ENCODE measurements around the gene NT5C2.
"Not testable (repeated sequence)": the region's sequence is repeated elsewhere in the genome, so short reads cannot be mapped to it uniquely, and the experiment has no call there.

The NT5C2 gene

DNA sequence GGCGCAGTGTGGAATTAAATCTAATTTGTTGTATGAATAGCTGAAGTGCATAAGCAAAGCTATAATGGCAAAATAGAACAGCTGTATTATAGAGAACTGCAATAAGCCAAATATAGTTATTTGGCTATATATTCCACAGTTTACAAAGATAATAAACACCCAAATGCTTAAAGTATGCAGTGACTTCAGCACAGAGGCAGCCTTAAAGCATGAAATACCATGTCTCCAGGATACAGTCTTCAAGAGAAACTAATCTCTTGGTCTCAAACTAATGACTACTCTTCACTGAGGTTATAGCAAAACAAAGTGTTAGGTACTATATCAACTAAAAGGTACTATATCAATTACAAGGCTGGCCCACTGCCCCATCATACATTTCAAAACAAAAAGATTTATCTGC, 48.0 kb downstream of the NT5C2 start:
- H3K36me3 ChIP-seq (replicated peaks) = peaks cover 6% of the 10 kb centered on the region
- H3K27ac ChIP-seq = peak overlapping the region; percentile 17
- in situ Hi-C loops (cut with HindIII; ENCODE audit: low pct_ligation_motif_present, low sequenced_read_pairs) = no loop called here
- TF ChIP-seq, protein P1, sequence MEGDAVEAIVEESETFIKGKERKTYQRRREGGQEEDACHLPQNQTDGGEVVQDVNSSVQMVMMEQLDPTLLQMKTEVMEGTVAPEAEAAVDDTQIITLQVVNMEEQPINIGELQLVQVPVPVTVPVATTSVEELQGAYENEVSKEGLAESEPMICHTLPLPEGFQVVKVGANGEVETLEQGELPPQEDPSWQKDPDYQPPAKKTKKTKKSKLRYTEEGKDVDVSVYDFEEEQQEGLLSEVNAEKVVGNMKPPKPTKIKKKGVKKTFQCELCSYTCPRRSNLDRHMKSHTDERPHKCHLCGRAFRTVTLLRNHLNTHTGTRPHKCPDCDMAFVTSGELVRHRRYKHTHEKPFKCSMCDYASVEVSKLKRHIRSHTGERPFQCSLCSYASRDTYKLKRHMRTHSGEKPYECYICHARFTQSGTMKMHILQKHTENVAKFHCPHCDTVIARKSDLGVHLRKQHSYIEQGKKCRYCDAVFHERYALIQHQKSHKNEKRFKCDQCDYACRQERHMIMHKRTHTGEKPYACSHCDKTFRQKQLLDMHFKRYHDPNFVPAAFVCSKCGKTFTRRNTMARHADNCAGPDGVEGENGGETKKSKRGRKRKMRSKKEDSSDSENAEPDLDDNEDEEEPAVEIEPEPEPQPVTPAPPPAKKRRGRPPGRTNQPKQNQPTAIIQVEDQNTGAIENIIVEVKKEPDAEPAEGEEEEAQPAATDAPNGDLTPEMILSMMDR (IDR thresholded peaks at IDR 0.05; ENCODE audit: low read depth, low read length, missing control alignments) = no peak
- DNase-seq = peak; percentile 43
- H3K27me3 ChIP-seq (replicated peaks) = no peaks in the 10 kb centered on the region
- H3K4me3 ChIP-seq (ENCODE audit: low read depth, low read length) = no peak overlapping the region

DNA sequence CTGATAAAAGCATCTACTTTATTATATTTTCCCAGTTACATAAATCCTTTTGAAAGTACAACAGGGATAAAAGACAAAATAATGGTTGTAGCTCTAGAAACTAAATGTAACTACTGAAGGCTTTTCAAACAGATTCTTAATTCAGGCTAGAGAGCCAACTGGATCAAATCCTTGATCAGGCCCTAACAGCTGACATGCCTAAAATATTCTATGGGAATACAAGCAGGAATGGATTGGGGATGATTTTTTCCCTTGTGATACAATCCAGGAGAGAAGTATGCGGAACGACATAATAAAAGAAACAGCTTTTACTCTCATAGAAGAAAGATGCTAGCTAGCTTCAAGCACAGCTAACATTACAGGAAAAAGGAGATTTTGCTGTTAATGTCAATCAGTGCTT, 49.0 kb downstream of the NT5C2 start:
- DNase-seq = no peak
- TF ChIP-seq, protein P1 (IDR thresholded peaks at IDR 0.05; ENCODE audit: low read depth, low read length, missing control alignments) = no peak
- Histone ChIP-seq H3K4me3 (ENCODE audit: low read depth, low read length) (no peak overlapping the region), H3K27ac (no peak overlapping the region), H3K36me3 (replicated peaks) (peaks cover 6% of the 10 kb centered on the region), H3K27me3 (replicated peaks) (no peaks in the 10 kb centered on the region)
- in situ Hi-C loops (cut with HindIII; ENCODE audit: low pct_ligation_motif_present, low sequenced_read_pairs) = no loop called here

DNA sequence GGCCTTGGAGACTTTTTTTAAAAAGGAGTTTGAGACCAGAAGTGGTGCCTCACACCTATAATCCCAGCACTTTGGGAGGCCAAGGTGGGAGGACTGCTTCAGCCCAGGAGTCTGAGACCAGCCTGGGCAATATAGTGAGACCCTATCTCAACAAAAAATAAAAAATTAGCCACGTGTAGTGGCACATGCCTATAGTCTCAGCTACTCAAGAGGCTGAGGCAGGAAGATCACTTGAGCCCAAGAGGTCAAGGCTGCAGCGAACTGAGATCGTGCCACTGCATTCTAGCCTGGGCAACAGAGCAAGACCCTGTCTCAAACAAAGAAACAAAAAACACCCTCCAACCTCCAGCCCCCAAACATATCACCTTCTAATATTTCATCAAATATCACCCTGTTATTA, 49.4 kb downstream of the NT5C2 start:
- in situ Hi-C loops (cut with HindIII; ENCODE audit: low pct_ligation_motif_present, low sequenced_read_pairs); H3K36me3 ChIP-seq (replicated peaks); H3K27me3 ChIP-seq (replicated peaks); H3K27ac ChIP-seq; H3K4me3 ChIP-seq (ENCODE audit: low read depth, low read length); DNase-seq: not testable (repeated sequence)

DNA sequence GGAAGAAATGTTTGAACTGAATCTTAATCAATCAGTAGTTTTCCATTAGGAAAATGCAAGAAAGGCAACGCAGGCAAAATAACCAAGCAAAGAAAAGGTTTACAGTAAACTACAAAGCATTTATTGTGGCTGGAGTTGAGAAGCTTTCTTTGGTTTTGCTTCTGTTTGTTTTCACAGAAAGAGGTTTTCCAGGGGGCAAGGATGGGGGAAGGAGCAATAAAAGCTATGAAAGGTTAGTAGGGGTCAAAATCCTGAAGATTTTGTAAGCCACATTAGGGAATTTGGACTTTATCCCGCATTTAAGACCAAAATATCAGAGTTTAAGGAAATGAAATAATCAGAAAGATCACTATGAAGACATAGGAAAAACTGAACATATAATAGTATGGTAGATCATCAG, 51.1 kb downstream of the NT5C2 start:
- no peak for DNase-seq
- in situ Hi-C loops (cut with HindIII; ENCODE audit: low pct_ligation_motif_present, low sequenced_read_pairs) = no loop called here
- Histone ChIP-seq H3K27me3 (replicated peaks) (no peaks in the 10 kb centered on the region), H3K27ac (no peak overlapping the region), H3K36me3 (replicated peaks) (peaks cover 14% of the 10 kb centered on the region), H3K4me3 (ENCODE audit: low read depth, low read length) (no peak overlapping the region)
- TF ChIP-seq, protein P1 (IDR thresholded peaks at IDR 0.05; ENCODE audit: low read depth, low read length, missing control alignments) = no peak

DNA sequence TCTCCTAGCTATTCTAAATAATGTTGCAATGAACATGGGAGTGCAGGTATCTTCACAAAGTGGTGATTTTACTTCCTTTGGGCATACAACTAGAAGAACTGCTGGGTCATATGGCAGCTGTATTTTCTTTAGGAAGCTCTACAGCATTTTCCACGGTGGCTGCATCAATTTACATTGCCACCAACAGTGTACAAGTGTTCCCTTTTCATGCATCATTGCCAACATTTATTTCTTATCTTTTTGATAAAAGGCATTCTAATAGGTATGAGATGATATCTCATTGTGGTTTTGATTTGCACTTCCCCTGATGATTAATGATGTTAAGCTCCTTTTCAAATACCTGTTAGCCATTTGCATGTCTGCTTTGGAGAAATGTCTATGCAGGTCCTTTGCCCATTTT, 52.6 kb downstream of the NT5C2 start:
- no peaks in the 10 kb centered on the region for H3K27me3 ChIP-seq (replicated peaks)
- no peak overlapping the region for H3K4me3 ChIP-seq (ENCODE audit: low read depth, low read length)
- in situ Hi-C loops (cut with HindIII; ENCODE audit: low pct_ligation_motif_present, low sequenced_read_pairs) = no loop called here
- DNase-seq = no peak
- peaks cover 12% of the 10 kb centered on the region for H3K36me3 ChIP-seq (replicated peaks)
- no peak overlapping the region for H3K27ac ChIP-seq
- TF ChIP-seq, protein P1 (IDR thresholded peaks at IDR 0.05; ENCODE audit: low read depth, low read length, missing control alignments) = no peak

DNA sequence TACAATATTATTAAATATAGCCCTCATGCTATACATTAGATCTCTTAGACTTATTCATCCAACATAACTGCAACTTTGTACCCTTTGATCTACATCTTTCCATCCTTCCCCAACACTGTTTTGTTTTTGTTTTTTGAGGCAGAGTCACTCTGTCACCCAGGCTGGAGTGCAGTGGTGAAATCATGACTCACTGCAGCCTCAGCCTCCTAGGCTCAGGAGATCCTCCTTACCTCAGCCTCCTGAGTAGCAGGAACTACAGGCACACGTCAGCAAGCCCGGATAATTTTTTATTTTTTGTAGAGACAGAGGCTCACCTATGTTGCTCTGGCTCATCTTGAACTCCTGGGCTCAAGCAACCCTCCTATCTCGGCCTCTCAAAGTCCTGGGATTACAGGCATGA, 53.3 kb downstream of the NT5C2 start:
- no peak overlapping the region for H3K27ac ChIP-seq
- in situ Hi-C loops (cut with HindIII; ENCODE audit: low pct_ligation_motif_present, low sequenced_read_pairs) = no loop called here
- H3K27me3 ChIP-seq (replicated peaks) = no peaks in the 10 kb centered on the region
- H3K4me3 ChIP-seq (ENCODE audit: low read depth, low read length) = no peak overlapping the region
- TF ChIP-seq, protein P1 (IDR thresholded peaks at IDR 0.05; ENCODE audit: low read depth, low read length, missing control alignments) = no peak
- DNase-seq = no peak
- peaks cover 12% of the 10 kb centered on the region for H3K36me3 ChIP-seq (replicated peaks)

DNA sequence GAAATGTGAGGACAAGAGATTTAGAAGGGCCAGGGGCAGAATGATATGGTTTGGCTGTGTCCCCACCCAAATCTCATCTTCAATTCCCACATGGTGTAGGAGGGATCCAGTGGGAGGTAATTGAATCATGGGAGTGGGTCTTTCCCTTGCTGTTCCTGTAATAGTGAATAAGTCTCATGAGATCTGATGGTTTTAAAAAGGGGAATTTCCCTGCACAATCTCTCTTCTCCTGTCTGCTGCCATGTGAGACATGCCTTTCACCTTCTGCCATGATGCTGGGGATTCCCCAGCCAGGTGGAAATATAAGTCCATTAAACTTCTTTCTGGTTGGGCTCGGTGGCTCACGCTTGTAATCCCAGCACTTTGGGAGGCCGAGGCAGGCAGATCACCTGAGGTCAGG, 57.9 kb downstream of the NT5C2 start:
- DNase-seq; H3K27ac ChIP-seq; H3K36me3 ChIP-seq (replicated peaks); in situ Hi-C loops (cut with HindIII; ENCODE audit: low pct_ligation_motif_present, low sequenced_read_pairs); H3K4me3 ChIP-seq (ENCODE audit: low read depth, low read length); H3K27me3 ChIP-seq (replicated peaks): not testable (repeated sequence)
